Measurements from ENCODE around the gene PFDN1. TPM values are rescaled to one million over a fixed set of nuclear protein-coding genes. Genes with fewer than 3 reads are reported as not detected.

PFDN1 gene
- total RNA-seq, 1 experiment from 2014 or later = 94.1 TPM

GRCh38 chr5:140258873-140259272, 44.0 kb downstream of the PFDN1 start:
- intact Hi-C loops (cut with micrococcal nuclease; ENCODE audit: unreplicated experiment) = no loop called here
- Histone ChIP-seq H3K4me3 (ENCODE audit: low read depth, low read length, poor library complexity, severe bottlenecking) (no peak overlapping the region), H3K9me3 (ENCODE audit: low read depth, low read length, poor library complexity, severe bottlenecking) (no peaks in the 10 kb centered on the region), H3K4me1 (ENCODE audit: insufficient read depth, low read length, poor library complexity, severe bottlenecking) (peaks cover 12% of the 10 kb centered on the region), H3K27me3 (replicated peaks; ENCODE audit: insufficient read depth, low read depth, low read length, poor library complexity) (no peaks in the 10 kb centered on the region), H3K36me3 (ENCODE audit: insufficient read depth, low read length, poor library complexity, severe bottlenecking) (peaks cover 11% of the 10 kb centered on the region), H3K27ac (ENCODE audit: low read depth, low read length, poor library complexity, severe bottlenecking) (no peak overlapping the region)
- TF ChIP-seq CTCF (conservative IDR thresholded peaks at IDR 0.05; ENCODE audit: low read depth, low read length) (no peak), EZH2 (IDR thresholded peaks at IDR 0.05; ENCODE audit: borderline replicate concordance, low read depth, low read length, poor library complexity, severe bottlenecking) (no peak)
- no TSS peak for BruUV-seq (replicated peaks)
- ChIA-PET POLR2A (ENCODE audit: low non-redundant PET) (no interaction called here), CTCF (no interaction called here)
- DNase-seq (ENCODE audit: low spot score) = no peak

- H3K27ac ChIP-seq (ENCODE audit: low read depth, low read length, poor library complexity, severe bottlenecking) = no peak overlapping the region
- POLR2A ChIA-PET (ENCODE audit: low non-redundant PET) = no interaction called here
These were observed 44.9 kb downstream of the PFDN1 start for GRCh38 chr5:140258016-140258415.

DNA sequence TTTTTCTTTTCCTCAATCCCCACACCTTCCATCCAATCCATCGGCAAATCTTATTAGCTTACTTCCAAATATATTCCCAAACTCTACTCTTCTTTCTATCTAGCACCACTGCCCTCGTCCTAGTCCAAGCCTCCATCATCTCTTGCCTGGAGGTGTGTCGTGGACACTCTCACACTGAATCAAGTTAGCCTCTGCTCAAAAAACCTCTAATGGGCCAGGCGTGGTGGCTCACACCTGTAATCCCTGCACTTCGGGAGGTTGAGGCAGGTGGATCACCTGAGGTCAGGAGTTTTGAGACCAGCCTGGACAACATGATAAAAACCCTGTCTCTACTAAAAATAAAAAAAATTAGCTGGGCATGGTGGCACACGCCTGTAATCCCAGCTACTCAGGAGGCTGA, 46.2 kb downstream of the PFDN1 start:
- Histone ChIP-seq H3K9me3 (ENCODE audit: low read depth, low read length, poor library complexity, severe bottlenecking) (no peaks in the 10 kb centered on the region), H3K4me3 (ENCODE audit: low read depth, low read length, poor library complexity, severe bottlenecking) (no peak overlapping the region), H3K4me1 (ENCODE audit: insufficient read depth, low read length, poor library complexity, severe bottlenecking) (peaks cover 13% of the 10 kb centered on the region), H3K27ac (ENCODE audit: low read depth, low read length, poor library complexity, severe bottlenecking) (no peak overlapping the region), H3K27me3 (replicated peaks; ENCODE audit: insufficient read depth, low read depth, low read length, poor library complexity) (no peaks in the 10 kb centered on the region), H3K36me3 (ENCODE audit: insufficient read depth, low read length, poor library complexity, severe bottlenecking) (peaks cover 11% of the 10 kb centered on the region)
- DNase-seq (ENCODE audit: low spot score) = no peak
- TF ChIP-seq EZH2 (IDR thresholded peaks at IDR 0.05; ENCODE audit: borderline replicate concordance, low read depth, low read length, poor library complexity, severe bottlenecking) (no peak), CTCF (conservative IDR thresholded peaks at IDR 0.05; ENCODE audit: low read depth, low read length) (no peak)
- intact Hi-C loops (cut with micrococcal nuclease; ENCODE audit: unreplicated experiment) = no loop called here
- ChIA-PET POLR2A (ENCODE audit: low non-redundant PET) (no interaction called here), CTCF (interaction anchor here (0.6 kb wide), 1 partner anchor 481 kb away, joined by 9 read pairs; no protein-coding TSS in a partner anchor)
- no TSS peak for BruUV-seq (replicated peaks)

More at GRCh38 chr5:140258016-140258415, 44.9 kb downstream of the PFDN1 start:
- TF ChIP-seq EZH2 (IDR thresholded peaks at IDR 0.05; ENCODE audit: borderline replicate concordance, low read depth, low read length, poor library complexity, severe bottlenecking) = no peak
- no peak for TF ChIP-seq CTCF (conservative IDR thresholded peaks at IDR 0.05; ENCODE audit: low read depth, low read length)
- CTCF ChIA-PET = interaction anchor here (0.7 kb wide), 1 partner anchor 71 kb away, joined by 6 read pairs; no protein-coding TSS in a partner anchor
- DNase-seq (ENCODE audit: low spot score) = no peak
- no peaks in the 10 kb centered on the region for H3K9me3 ChIP-seq (ENCODE audit: low read depth, low read length, poor library complexity, severe bottlenecking)
- H3K4me3 ChIP-seq (ENCODE audit: low read depth, low read length, poor library complexity, severe bottlenecking) = no peak overlapping the region
- BruUV-seq (replicated peaks) = no TSS peak
- peaks cover 11% of the 10 kb centered on the region for H3K36me3 ChIP-seq (ENCODE audit: insufficient read depth, low read length, poor library complexity, severe bottlenecking)
- peaks cover 12% of the 10 kb centered on the region for H3K4me1 ChIP-seq (ENCODE audit: insufficient read depth, low read length, poor library complexity, severe bottlenecking)
- H3K27me3 ChIP-seq (replicated peaks; ENCODE audit: insufficient read depth, low read depth, low read length, poor library complexity) = no peaks in the 10 kb centered on the region
- intact Hi-C loops (cut with micrococcal nuclease; ENCODE audit: unreplicated experiment) = no loop called here

Measured in A673 (cell line).